ENCODE results near the gene OVOL1.
"Not testable (repeated sequence)": the region's sequence is repeated elsewhere in the genome, so short reads cannot be mapped to it uniquely, and the experiment has no call there.

The OVOL1 gene

DNA sequence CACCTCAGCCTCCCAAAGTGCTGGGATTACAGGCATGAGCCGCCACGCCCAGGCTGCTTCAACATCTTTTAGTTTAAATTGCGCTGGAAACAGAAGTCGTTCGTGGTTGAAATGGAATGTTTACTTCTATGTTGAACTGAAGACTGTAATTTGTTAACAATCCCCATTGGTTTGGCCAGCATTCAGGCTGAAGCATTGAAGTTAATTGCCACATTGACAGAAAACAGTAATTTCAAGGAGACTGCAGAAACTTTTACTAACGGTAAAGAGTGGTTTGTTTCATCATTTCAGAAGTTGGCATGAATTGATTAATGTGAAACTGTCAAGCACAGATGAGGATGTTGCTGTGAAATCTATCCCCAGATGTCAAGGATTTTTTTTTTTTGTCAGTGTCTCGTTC is 20.3 kb upstream of the OVOL1 start:
- Histone ChIP-seq H3K27me3 (ENCODE audit: control insufficient read depth, insufficient read depth, low read length) (no peaks in the 10 kb centered on the region), H3K4me1 (ENCODE audit: control insufficient read depth, insufficient read depth, low read length) (no peaks in the 10 kb centered on the region), H3K9ac (ENCODE audit: low read length) (no peak overlapping the region), H3K9me3 (ENCODE audit: control insufficient read depth, insufficient read depth, low read depth, low read length) (peaks cover 7% of the 10 kb centered on the region; the same call in 1 of the 2 replicates), H3K4me3 (ENCODE audit: low read depth, low read length) (no peak overlapping the region), H3K36me3 (ENCODE audit: control insufficient read depth, insufficient read depth, low read length) (no peaks in the 10 kb centered on the region), H3K27ac (ENCODE audit: low read depth, low read length) (no peak overlapping the region)

DNA sequence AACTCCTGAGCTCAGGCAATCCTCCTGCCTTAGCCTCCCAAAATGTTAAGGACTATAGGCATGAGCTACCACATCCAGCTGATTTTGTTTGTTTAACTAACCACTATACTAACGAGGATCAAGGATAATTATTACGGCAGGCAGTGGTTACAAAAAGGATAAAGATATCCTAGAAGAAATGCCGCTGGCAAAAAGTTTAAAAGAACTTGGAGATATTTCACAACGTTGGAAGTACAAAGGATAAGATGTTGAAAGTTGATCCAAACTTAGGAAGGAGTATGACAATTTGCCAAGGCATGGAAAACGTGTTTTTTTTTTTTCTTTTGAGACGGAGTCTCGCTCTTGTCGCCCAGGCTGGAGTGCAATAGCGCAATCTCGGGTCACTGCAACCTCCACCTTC is 19.5 kb upstream of the OVOL1 start:
- Histone ChIP-seq H3K27me3 (ENCODE audit: control insufficient read depth, insufficient read depth, low read length) (no peaks in the 10 kb centered on the region), H3K4me3 (ENCODE audit: low read depth, low read length) (no peak overlapping the region), H3K9me3 (ENCODE audit: control insufficient read depth, insufficient read depth, low read depth, low read length) (peaks cover 7% of the 10 kb centered on the region; the same call in 1 of the 2 replicates), H3K4me1 (ENCODE audit: control insufficient read depth, insufficient read depth, low read length) (no peaks in the 10 kb centered on the region), H3K9ac (ENCODE audit: low read length) (no peak overlapping the region), H3K36me3 (ENCODE audit: control insufficient read depth, insufficient read depth, low read length) (no peaks in the 10 kb centered on the region), H3K27ac (ENCODE audit: low read depth, low read length) (no peak overlapping the region)

DNA sequence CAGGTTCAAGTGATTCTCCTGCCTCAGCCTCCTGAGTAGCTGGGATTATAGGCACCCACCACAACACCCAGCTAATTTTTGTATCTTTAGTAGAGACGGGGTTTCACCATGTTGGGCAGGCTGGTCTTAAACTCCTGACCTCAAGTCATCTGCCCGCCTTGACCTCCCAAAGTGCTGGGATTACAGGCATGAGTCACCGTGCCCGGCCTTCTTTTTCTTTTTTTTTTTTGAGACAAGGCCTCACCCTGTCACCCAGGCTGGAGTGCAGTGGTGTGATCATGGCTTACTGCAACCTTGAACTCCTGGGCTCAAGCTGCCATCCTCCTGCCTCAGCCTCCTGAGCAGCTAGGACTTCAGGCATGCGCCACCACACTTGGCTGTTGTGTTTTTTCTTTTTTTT is 19.1 kb upstream of the OVOL1 start:
- H3K4me3 ChIP-seq (ENCODE audit: low read depth, low read length); H3K4me1 ChIP-seq (ENCODE audit: control insufficient read depth, insufficient read depth, low read length); H3K9ac ChIP-seq (ENCODE audit: low read length); H3K27ac ChIP-seq (ENCODE audit: low read depth, low read length); H3K27me3 ChIP-seq (ENCODE audit: control insufficient read depth, insufficient read depth, low read length); H3K9me3 ChIP-seq (ENCODE audit: control insufficient read depth, insufficient read depth, low read depth, low read length); H3K36me3 ChIP-seq (ENCODE audit: control insufficient read depth, insufficient read depth, low read length): not testable (repeated sequence)

DNA sequence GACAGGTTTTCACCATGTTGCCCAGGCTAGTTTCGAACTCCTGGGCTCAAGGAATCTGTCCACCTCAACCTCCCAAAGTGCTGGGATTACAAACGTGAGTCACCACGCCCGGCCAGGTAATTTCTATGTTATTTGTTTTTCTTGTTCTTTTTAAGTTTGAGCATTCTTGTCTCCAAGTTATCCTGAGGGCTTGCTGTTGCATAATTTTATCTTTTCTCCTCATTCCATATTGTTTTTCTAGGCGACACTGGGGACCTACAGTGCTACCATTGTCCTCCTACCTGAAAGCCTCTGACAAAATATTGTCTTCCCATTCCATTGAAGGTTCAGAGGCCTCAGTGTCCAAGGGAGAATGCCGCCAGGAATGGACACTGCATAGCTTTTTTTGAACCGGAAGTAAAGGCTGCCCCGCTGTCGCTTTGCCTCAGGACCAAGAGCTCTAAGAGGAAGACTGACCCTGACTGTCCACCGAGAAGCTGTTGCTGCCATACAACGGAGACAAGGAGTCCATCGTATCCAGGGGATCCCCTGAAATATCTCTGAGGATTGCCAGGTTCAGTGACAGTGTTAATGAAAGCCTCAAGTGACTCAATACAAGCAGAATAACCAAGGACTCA is 15.8 kb upstream of the OVOL1 start:
- no peaks in the 10 kb centered on the region for H3K4me1 ChIP-seq (ENCODE audit: control insufficient read depth, insufficient read depth, low read length)
- no peak overlapping the region for H3K4me3 ChIP-seq (ENCODE audit: low read depth, low read length)
- no peaks in the 10 kb centered on the region for H3K27me3 ChIP-seq (ENCODE audit: control insufficient read depth, insufficient read depth, low read length)
- H3K9ac ChIP-seq (ENCODE audit: low read length), result no peak overlapping the region
- H3K9me3 ChIP-seq (ENCODE audit: control insufficient read depth, insufficient read depth, low read depth, low read length), result 0 out of 2 replicates have a peak, but pooled peaks cover 3% of the 10 kb centered on the region
- H3K27ac ChIP-seq (ENCODE audit: low read depth, low read length), result no peak overlapping the region
- no peaks in the 10 kb centered on the region for H3K36me3 ChIP-seq (ENCODE audit: control insufficient read depth, insufficient read depth, low read length)

DNA sequence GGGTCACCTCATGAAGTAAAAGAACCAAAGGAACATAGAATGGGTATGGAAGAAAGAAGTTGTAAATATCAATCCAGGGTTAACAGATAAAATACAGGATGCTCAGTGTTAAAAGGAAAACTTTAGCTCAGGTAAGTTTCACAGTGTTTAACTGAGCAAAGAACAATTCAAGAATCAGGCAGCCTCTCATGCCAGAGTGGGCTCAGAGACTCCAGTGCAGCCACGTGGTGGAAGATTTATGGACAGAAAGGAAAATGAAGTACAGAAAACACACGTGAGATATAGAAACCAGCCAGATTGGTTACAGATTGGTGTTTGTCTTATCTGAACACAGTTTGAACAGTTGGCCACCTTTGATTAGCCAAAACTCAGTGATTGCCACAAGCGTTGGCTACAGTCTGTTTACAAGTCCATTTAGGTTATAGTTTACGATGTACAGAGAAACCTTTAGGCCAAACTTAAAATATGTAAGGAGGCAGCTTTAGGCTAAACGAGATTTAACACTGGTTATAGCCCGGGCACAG is 15.2 kb upstream of the OVOL1 start:
- H3K27ac ChIP-seq (ENCODE audit: low read depth, low read length), result no peak overlapping the region
- H3K4me3 ChIP-seq (ENCODE audit: low read depth, low read length), result no peak overlapping the region
- H3K9me3 ChIP-seq (ENCODE audit: control insufficient read depth, insufficient read depth, low read depth, low read length), result 0 out of 2 replicates have a peak, but pooled peaks cover 3% of the 10 kb centered on the region
- no peaks in the 10 kb centered on the region for H3K36me3 ChIP-seq (ENCODE audit: control insufficient read depth, insufficient read depth, low read length)
- no peaks in the 10 kb centered on the region for H3K27me3 ChIP-seq (ENCODE audit: control insufficient read depth, insufficient read depth, low read length)
- H3K9ac ChIP-seq (ENCODE audit: low read length), result no peak overlapping the region
- H3K4me1 ChIP-seq (ENCODE audit: control insufficient read depth, insufficient read depth, low read length), result no peaks in the 10 kb centered on the region

DNA sequence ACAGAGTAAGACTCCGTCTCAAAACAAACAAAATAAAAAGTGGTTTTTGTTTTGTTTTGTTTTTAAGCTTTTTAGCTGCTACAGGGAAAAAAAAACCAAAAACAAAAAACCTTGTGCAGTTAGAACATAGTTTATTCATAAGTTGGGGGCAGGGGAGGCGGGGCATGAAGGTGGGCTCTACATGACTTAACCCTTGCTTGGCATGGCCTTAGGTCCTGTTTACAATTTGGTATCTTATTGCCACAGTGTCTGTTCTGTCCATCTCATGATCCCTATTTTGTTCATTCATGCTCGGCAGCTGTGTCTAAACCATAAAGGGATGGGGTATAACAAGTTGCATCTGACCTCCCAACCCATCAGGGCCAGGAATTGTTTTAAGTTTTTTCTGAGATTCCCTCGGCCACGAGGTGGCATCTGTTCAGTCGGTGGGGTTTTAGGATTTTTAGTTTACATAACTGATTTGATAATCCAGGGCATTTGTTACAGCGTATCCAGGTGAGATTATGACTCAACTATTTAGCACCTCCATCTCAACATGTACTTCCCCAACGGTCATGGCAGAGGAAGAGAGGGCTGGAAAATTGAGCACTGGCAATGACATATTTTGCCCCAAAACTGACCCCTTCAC is 13.0 kb upstream of the OVOL1 start:
- H3K36me3 ChIP-seq (ENCODE audit: control insufficient read depth, insufficient read depth, low read length), result peaks cover 21% of the 10 kb centered on the region
- no peaks in the 10 kb centered on the region for H3K4me1 ChIP-seq (ENCODE audit: control insufficient read depth, insufficient read depth, low read length)
- no peak overlapping the region for H3K4me3 ChIP-seq (ENCODE audit: low read depth, low read length)
- H3K27me3 ChIP-seq (ENCODE audit: control insufficient read depth, insufficient read depth, low read length), result no peaks in the 10 kb centered on the region
- H3K9ac ChIP-seq (ENCODE audit: low read length), result no peak overlapping the region
- 0 out of 2 replicates have a peak, but pooled peaks cover 3% of the 10 kb centered on the region for H3K9me3 ChIP-seq (ENCODE audit: control insufficient read depth, insufficient read depth, low read depth, low read length)
- no peak overlapping the region for H3K27ac ChIP-seq (ENCODE audit: low read depth, low read length)

DNA sequence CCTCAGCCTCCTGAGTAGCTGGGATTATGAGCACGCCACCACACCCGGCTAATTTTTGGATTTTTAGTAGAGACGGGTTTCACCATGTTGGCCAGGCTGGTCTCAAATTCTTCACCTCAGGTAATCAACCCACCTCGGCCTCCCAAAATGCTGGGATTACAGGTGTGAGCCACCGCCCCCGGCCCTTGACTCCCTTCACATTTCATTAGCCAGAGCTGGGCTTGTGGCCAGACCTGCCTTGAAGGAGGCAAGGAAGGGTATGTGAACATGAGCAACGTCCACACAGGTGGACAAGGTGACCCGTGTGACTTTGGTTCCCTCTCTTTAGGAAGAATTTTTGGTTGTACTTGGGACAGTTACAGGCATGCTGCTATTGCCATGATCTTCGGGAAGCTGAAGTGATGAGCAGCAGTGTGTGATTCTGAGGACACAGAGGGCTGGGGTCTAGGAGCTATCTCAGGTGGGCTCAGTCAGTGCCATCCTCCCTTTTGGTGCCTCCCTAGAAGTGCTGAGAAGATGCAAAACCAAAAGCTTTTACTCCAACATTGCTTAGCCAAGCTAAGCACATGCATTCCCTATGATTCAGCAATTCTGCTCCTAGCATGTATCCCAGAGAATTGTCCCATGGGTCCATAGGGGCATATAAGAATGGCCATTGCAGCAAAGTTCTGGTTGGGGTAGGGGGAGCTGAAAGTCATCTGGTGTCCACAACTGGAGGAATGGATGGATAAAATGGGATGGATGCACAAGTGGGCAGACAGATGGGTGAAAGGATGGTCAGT is 12.1 kb upstream of the OVOL1 start:
- Histone ChIP-seq H3K27me3 (ENCODE audit: control insufficient read depth, insufficient read depth, low read length) (no peaks in the 10 kb centered on the region), H3K4me3 (ENCODE audit: low read depth, low read length) (no peak overlapping the region), H3K4me1 (ENCODE audit: control insufficient read depth, insufficient read depth, low read length) (no peaks in the 10 kb centered on the region), H3K9ac (ENCODE audit: low read length) (no peak overlapping the region), H3K27ac (ENCODE audit: low read depth, low read length) (no peak overlapping the region), H3K36me3 (ENCODE audit: control insufficient read depth, insufficient read depth, low read length) (peaks cover 25% of the 10 kb centered on the region), H3K9me3 (ENCODE audit: control insufficient read depth, insufficient read depth, low read depth, low read length) (0 out of 2 replicates have a peak, but pooled peaks cover 3% of the 10 kb centered on the region)

DNA sequence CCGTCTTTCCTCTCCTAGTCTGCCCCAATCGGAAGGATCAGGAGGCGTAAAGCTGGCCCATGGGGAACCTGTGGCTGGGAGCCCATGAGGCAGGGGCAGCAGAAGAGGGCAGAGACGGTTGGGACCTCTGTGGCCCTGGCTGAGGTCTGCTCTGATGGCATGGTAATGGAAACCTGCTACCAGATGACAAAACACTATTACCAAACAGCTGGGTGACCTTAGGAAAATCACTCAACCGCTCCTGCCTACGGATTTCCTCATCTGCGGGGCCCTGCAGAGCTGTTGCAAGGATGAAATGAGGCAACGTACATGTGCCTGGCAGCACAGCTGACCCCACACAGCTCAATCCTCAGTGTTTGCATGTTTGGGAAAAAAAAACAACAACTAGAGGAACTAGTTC is 10.7 kb upstream of the OVOL1 start:
- H3K27ac ChIP-seq (ENCODE audit: low read depth, low read length), result no peak overlapping the region
- H3K27me3 ChIP-seq (ENCODE audit: control insufficient read depth, insufficient read depth, low read length), result no peaks in the 10 kb centered on the region
- no peak overlapping the region for H3K4me3 ChIP-seq (ENCODE audit: low read depth, low read length)
- H3K36me3 ChIP-seq (ENCODE audit: control insufficient read depth, insufficient read depth, low read length), result peaks cover 25% of the 10 kb centered on the region
- H3K9ac ChIP-seq (ENCODE audit: low read length), result no peak overlapping the region
- no peaks in the 10 kb centered on the region for H3K4me1 ChIP-seq (ENCODE audit: control insufficient read depth, insufficient read depth, low read length)
- H3K9me3 ChIP-seq (ENCODE audit: control insufficient read depth, insufficient read depth, low read depth, low read length), result 0 out of 2 replicates have a peak, but pooled peaks cover 3% of the 10 kb centered on the region

DNA sequence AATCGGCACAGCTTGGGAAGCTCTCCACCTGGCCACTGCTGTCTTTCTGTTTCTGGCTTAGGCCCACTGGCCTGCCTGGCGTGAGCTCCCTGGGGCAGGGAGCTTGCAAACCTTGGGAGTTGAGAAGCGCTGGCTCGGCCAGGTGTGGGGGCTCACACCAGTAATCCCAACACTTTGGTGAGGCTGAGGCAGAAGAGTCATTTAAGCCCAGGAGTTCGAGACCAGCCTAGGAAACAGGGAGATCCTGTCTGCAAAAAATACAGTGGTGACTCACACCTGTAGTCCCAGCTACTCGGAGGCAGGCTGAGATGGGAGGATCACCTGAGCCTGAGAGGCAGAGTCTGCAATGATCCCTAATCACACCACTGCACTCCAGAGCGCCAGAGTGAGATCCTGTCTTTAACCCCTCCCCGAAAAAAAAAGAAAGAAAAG is 10.1 kb upstream of the OVOL1 start:
- H3K4me1 ChIP-seq (ENCODE audit: control insufficient read depth, insufficient read depth, low read length), result no peaks in the 10 kb centered on the region
- H3K9ac ChIP-seq (ENCODE audit: low read length), result no peak overlapping the region
- H3K27me3 ChIP-seq (ENCODE audit: control insufficient read depth, insufficient read depth, low read length), result peaks cover 4% of the 10 kb centered on the region; the same call in 1 of the 2 replicates

DNA sequence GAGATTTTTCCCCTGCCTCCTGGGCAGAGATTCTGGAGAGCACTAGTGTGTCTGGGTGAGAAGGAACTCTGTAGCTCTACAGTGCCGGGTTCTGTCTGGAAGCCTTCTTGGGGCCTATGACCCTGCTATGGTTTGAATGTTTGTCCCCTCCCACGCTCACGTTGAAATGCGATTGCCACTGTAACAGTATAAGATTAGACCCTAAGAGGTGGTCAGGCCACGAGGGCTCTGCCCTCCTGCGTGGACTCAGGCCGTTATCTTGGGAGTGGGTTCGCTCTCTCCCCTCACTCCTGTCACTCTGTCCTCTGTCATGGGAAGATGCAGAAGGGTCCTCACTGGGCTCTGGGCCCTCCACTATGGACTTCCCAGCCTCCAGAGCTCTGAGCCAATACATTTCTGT is 9.6 kb upstream of the OVOL1 start:
- Histone ChIP-seq H3K9ac (ENCODE audit: low read length) (no peak overlapping the region), H3K4me1 (ENCODE audit: control insufficient read depth, insufficient read depth, low read length) (0 out of 2 replicates have a peak, but pooled peaks cover 5% of the 10 kb centered on the region), H3K27me3 (ENCODE audit: control insufficient read depth, insufficient read depth, low read length) (peaks cover 9% of the 10 kb centered on the region), H3K27ac (ENCODE audit: low read depth, low read length) (no peak overlapping the region), H3K9me3 (ENCODE audit: control insufficient read depth, insufficient read depth, low read depth, low read length) (0 out of 2 replicates have a peak, but pooled peaks cover 3% of the 10 kb centered on the region), H3K36me3 (ENCODE audit: control insufficient read depth, insufficient read depth, low read length) (peaks cover 25% of the 10 kb centered on the region), H3K4me3 (ENCODE audit: low read depth, low read length) (no peak overlapping the region)

More for the DNA sequence above, 10.1 kb upstream of the OVOL1 start:
- no peak overlapping the region for H3K27ac ChIP-seq (ENCODE audit: low read depth, low read length)
- H3K9me3 ChIP-seq (ENCODE audit: control insufficient read depth, insufficient read depth, low read depth, low read length), result 0 out of 2 replicates have a peak, but pooled peaks cover 3% of the 10 kb centered on the region
- H3K36me3 ChIP-seq (ENCODE audit: control insufficient read depth, insufficient read depth, low read length), result peaks cover 25% of the 10 kb centered on the region
- no peak overlapping the region for H3K4me3 ChIP-seq (ENCODE audit: low read depth, low read length)

Measured in HUES6 (cell line).